Lower leg skin (tissue), 3 donors: ENCODE measurements around the gene INTS12.

Experiments
- CTCF ChIP-seq, 3 donors: fragments of 450-650 bp; IDR thresholded peaks; one replicate each; pipeline ENCODE4 v1.5.1; 2016; ENCODE audit warnings: antibody characterized with exemption in 3 of 3, mild to moderate bottlenecking in 3 of 3, moderate library complexity in 2 of 3
- POLR2A ChIP-seq, 2 donors: fragments of 450-650 bp; IDR thresholded peaks; one replicate each; pipeline ENCODE4 v1.6.1; 2016 to 2017; ENCODE audit warnings: antibody characterized with exemption in 2 of 2, mild to moderate bottlenecking in 1 of 2, moderate library complexity in 1 of 2

- TF ChIP-seq POLR2A (IDR thresholded peaks at IDR 0.05) (no peak), CTCF (IDR thresholded peaks at IDR 0.05) (no peak)
These were observed 1.6 kb upstream of the INTS12 start for GRCh38 chr4:105710012-105710600.
